GM10266 (cell line): Measurements from ENCODE around the gene FAAP100.

ENCODE experiments used
- DNase-seq: peaks from one replicate; pipeline ENCODE4 v3.0.0; 2012; ENCODE audit errors: extremely low spot score
- CTCF ChIP-seq: IDR thresholded peaks from 2 replicates; pipeline ENCODE4 v1.5.1; 2012; ENCODE audit warnings: mild to moderate bottlenecking, low read depth; ENCODE audit not compliant: control insufficient read depth, insufficient read depth; ENCODE audit errors: missing control alignments

FAAP100 gene

GRCh38 chr17:81537343-81537855 lies 14.8 kb downstream of the FAAP100 start:
- TF ChIP-seq CTCF, result peak; percentile 63
- DNase-seq, result peak; percentile 73

GRCh38 chr17:81536299-81537290 lies 15.6 kb downstream of the FAAP100 start:
- DNase-seq, result no peak
- TF ChIP-seq CTCF, result no peak

- DNase-seq, result no peak
- no peak for TF ChIP-seq CTCF
Measured at GRCh38 chr17:81535480-81536298, 16.5 kb downstream of the FAAP100 start.

- DNase-seq, result no peak
- TF ChIP-seq CTCF, result no peak
Measured at GRCh38 chr17:81535007-81535328, 17.2 kb downstream of the FAAP100 start.

- DNase-seq, result no peak
Measured at GRCh38 chr17:81534157-81535006, 17.8 kb downstream of the FAAP100 start.

More at GRCh38 chr17:81534157-81535006, 17.8 kb downstream of the FAAP100 start:
- no peak for TF ChIP-seq CTCF
